Activated naive CD4-positive, alpha-beta T cell treated with anti-CD3 and anti-CD28 coated beads for 36 hours (primary cell): ENCODE data around the gene POLR3A. TPM values are rescaled to one million over a fixed set of nuclear protein-coding genes. Genes with fewer than 3 reads are reported as not detected.

Experiments
- total RNA-seq, 2 experiments: library from RNA; stranded (reverse); gene quantifications; one replicate each; pipeline ENCODE4 v1.2.3, GENCODE V29; 2021

POLR3A gene
- total RNA-seq, 2 experiments from 2014 or later = 14.1 to 14.2 TPM

Other genes with a start within 250 kb of the POLR3A start
- 1 to 10 TPM; 2.6 to 3.3 TPM for gene DLG5, start 102.8 kb downstream of the POLR3A start, total RNA-seq
- gene RPS24, start 4.3 kb upstream of the POLR3A start, total RNA-seq = 1,000 to 10,000 TPM; 2,424 to 2,524 TPM